Activated T-cell treated with anti-CD3 and anti-CD28 coated beads for 4 hours (primary cell): ENCODE measurements around the gene REG4.
"Not testable (repeated sequence)": the region's sequence is repeated elsewhere in the genome, so short reads cannot be mapped to it uniquely, and the experiment has no call there.

Source experiments
- DNase-seq: peaks from one replicate; pipeline ENCODE4 v3.0.0-alpha.2; 2020

REG4 gene

DNA sequence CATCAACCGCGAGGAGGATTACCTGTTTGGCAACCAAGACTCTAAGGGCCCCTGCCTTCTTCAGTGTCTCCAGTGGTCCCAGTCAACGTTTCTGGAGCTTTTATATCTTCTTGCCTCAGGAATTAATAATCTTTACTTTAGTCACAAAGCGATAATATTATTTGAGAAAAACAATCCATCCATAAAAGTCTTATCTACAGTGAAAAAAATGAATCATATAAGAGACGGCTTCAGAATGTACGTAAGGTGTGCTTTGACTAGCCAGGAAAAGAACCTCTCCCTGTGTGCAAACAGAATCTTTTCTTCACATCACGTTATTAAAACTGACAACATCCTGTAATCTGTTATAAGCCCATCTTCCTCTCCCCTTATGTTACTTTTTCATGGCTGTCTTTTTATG is at the start of gene REG4:
REG4 (minus strand) TSS at position 74 of the 400 bp plus-strand sequence. CDS start 2,691 bp downstream, outside the sequence.
- no peak for DNase-seq

DNA sequence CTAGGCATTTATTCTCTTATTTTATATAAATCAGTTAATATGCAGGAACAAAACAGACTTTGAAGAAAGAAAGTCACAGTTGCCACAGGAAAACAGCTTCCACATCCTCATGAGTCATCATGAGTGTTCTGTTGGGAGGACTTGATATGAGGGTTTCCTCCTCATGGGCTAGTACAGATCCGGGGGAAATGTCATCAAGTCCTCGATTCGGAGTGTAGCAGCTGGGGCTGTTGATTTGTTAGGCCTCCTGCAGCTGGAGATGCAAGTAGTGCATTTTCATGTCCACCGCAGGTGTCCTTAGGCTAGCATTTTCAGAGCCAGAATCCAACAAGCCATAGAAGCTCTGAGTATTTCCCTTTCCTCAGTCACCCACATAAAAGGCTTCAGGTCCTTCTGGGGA is 48.4 kb upstream of the REG4 start:
- DNase-seq = no peak

DNA sequence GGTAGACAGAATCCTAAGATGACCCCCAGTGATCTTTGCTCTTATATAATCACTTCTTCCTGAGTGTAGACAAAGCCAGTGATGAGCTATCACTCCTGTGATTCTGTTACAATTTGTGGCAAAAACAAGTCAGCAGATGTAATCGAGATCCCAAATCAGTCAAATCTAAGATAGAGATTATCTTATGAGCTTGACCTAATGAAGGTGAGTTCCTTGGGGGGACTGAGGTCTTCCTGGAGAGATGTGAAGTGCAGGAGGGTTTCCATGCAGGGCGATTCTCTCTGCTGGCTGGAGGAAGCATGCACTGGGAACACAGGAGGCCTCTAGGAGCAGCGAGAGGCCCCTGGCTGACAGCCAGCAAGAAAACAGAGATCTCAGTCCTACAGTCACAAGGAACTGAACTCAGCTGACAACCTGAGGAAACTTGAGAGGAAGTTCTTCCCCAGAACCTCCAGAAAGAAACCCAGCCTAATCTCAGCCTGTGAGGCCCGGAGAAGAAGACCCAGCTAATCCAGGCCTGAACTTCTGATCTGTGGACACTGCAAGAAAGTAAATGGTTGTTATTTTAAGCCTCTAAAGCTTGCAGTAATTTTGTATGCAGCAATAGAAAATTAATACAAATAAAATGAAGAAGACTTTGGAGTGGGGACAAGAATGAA is 47.4 kb upstream of the REG4 start:
- not testable (repeated sequence) for DNase-seq

DNA sequence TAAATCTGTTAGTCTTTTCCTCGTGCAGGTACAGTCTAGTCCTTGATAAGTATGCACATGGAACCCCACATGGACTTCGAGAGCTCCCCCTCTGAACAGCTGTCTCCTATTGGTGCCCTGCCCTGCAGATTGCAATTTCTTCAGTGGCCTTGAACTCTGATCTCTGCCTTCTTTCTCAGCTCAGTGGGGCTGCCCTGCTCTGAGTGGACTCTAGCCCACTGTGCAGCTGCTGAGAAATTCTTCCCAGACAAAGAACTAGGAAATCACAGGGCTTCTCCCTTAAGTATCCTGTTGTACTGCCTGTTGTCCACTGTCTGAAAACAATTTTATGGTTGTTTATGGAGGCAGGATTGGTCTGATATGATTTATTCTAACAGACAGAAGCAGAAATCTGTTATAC is 46.9 kb upstream of the REG4 start:
- no peak for DNase-seq

DNA sequence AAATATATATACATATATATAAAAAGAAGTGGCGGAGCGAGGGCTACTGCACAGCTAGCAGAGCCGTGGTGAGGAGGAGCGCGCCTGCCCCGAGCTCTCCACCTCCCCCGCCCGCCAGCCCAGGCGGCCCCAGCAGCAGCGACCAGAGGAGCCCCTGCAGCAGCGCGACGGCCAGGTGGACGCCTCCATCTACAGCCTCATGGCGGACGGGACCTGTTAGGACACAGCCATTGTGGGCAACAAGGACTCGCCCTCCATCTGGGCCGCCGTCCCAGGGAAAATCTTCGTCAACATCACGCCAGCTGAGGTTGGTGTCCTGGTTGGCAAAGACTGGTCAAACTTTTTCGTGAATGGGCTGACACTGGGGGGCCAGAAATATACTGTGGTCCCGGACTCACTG is 41.9 kb upstream of the REG4 start:
- DNase-seq = no peak

DNA sequence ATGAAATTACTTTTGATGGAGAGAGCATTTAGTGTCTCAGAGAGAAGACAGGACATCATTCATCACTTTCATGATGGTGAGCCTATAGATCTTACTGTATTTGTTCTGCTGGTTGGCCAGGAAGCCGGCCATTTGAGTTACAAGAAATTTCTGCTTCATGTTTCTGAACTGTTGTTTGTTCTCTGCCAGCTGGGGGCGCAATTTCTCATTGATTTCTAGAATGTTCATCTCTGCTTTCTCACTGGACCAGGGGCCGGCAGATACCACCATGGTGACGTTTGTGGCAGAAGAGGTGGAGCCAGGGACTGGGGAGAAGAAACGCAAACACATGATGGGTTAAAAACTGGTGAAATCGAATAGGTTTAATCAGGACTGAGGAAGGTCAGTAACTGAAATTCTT is 32.9 kb upstream of the REG4 start:
- not testable (repeated sequence) for DNase-seq

DNA sequence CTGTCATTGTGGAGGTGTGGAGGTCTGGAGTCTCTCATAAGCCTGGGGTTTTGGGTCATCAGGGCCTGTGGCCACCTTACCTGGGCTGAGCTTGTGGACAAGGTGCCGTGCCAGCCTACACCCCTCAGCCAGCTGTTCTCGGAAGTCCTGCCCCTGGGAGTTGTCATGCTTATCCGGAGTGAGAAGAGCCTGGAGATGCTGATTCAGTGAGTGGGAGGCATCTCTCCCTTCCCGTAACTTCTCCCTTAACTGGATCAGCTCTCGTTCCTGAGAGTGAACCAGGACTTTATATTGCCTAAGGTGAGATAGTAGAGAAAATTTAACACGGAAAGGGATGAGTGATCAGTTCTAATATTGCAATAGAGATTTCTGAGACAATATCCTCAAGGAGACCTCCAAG is 30.0 kb upstream of the REG4 start:
- DNase-seq = no peak

DNA sequence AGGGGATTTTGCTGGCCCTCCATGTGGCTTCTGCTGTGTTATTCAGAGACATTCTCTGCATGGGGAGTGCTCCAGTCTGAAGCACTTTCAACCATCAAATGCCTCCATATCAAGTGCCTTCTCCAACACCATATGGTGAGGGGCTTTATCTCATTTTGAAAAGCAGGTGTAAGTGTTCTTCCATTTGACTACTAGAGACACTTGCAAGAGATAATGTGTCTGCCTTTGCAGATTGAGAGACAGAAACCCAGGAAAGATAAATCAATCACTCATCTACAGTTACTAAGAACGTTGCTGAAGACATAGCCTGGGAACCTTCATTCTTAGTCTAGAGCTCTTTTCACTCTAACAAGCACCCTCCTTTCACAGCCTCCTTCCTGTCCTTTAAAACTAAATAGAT is 29.5 kb upstream of the REG4 start:
- no peak for DNase-seq

DNA sequence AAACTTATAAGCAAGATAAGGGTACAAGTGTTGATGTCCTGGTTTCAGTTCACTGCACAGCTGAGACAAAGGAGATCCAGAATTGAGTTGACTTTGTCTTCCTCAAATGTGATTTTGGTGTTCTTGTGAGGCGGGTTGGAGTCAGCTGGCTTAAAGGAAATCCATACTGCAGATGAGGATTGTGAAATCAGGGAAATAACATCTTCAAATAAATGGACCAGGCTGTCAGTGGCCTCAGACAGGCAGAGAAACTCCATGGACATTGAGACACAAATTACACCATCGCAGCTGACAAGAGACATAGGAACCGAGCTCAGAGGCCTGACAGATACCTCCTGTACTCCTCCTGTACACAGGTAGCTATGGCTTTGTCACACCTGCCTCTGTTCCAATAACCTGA is 27.0 kb upstream of the REG4 start:
- DNase-seq = no peak

DNA sequence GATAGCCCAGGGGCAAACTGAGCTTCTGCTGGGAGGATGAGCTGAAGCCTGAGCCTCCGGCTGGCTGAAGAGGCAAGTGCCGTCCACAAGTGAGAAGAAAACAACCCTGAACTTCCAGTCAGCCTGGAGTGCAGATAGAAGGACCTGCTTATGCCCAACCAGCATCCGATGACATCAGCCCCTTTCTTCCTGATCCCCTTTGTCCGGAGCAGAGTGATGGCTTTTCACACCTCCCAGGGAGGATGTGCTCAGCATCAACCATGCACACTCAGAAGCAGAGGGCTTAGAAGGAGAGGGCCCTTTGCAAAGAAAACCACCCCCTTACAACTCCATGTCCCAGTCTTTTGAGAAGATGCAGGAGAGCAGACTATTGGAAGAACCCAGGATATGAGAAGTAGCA is 23.7 kb upstream of the REG4 start:
- no peak for DNase-seq

DNA sequence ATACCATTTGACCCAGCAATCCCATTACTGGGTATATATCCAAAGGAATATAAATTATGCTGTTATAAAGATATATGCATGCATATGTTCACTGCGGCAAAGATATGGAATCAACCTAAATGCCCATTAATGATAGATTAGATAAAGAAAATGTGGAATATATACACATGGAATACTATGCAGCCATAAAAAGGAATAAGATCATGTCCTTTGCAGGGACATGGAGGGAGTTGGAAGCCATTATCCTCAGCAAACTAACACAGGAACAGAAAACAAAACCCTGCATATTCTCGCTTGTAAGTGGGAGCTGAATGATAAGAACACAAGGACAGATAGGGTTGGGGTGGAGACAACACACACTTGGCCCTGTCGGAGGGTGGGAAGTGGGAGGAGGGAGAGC is 19.8 kb upstream of the REG4 start:
- no peak for DNase-seq

DNA sequence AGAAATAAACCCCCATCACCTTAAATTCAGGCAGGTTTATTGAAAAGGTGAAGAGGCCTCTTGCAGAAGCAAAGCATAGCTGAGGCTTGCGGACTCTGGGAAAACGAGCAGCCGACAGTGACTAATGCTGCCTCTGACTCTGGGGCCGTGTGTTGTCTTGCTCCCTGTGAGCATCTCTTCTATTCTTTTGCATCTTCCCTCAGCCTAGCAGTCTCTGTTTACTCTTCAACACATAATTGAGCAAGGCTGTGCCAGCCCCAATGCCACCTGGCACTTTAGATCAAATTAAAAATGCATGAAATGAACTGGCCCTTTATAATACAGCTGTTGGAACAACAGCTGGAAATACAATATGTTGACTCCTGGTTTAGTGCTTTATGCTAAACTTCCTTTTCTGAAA is 18.4 kb upstream of the REG4 start:
- no peak for DNase-seq

DNA sequence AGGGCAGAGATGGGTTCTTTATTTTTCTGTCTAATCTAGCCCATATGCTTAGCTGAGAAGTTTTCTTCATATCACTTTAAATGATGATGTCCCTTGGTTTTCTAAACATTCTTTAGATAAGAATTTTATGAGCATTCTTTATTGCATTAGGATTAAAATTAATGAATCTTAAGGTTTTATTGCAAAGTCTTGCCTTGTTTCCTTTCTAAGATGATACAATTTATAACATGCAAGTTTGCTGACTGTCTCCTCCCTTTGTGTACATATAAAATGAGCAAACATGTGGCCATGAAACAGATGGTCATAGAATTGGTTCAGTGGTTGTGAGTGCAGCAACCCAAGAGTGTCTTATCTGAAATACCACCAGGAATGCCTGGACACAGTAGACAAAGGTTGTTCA is 17.7 kb upstream of the REG4 start:
- DNase-seq = not testable (repeated sequence)

DNA sequence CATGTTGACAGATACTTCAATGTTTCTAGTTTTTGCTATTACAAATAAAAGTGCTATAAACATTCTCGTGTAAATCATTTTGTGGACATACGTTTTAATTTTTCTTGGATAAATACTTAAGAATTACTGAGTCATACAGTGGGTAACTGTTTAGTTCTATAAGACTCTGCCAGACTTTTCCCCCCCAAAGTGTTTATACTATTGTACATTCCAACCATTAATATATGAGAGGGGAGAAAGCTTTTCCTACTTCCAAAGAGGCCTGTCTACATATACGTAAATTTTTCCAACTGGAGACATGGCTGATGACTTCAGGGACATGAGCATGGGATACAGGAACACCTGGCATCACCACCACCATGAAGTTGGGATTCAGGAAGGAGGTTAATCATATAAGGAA is 17.0 kb upstream of the REG4 start:
- DNase-seq = no peak

DNA sequence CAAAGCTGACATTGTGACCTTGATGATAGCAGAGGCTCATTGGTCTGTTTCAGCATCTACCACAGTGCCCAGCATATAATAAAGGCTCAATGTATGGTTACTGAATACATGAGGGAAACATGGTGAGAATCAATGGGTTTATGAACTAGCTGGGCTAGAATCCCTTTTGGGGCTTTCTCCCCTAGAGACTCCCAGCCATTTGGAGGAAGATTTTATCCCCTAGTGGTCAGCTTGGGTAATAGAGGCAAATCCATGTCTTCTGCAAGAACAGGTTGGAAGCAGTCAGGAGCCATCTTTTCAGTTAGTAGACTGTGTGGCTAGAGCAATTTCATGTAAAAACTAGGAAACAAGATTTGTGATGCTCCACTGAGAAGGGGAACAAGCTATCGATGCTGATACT is 15.8 kb upstream of the REG4 start:
- DNase-seq = no peak

DNA sequence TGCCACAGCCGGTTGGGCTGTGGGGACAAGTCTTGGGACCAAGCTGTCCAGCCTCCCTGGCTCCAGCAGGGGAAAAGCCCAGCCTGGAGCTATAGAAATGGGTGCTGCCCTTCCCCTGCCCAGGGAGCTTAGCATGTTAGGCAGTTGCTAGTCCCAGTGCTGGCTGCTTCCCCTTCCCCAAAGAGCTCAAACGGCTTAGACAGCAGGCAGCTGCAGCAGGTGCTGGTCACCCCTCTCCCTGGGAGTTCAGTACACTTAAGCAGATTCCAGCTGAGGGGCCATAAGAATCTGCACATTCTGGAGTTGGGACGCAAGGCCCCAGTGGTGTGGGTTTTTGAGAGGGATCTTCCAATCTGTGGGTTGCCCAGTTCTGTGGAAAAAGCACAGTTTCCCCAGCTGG is 11.1 kb upstream of the REG4 start:
- DNase-seq = no peak

DNA sequence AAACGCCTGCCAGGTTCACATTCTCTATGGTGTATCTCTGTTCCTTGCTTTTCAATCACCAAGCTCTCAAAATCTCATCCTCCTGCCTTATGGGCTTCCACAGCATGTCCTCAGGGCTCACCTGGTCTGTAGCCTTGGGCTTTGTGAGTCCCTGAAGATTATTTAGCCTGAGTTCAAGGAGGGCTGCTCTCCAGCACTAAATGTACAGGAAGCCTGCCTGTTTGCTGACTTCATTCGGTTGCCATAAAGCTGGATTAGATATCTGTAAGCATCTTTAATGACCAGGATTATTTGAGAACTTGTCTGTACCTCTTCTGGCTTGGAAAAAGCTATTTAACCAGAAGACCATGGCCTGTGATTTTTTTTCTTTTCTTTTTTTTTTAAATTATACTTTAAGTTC is 6.9 kb upstream of the REG4 start:
- no peak for DNase-seq

DNA sequence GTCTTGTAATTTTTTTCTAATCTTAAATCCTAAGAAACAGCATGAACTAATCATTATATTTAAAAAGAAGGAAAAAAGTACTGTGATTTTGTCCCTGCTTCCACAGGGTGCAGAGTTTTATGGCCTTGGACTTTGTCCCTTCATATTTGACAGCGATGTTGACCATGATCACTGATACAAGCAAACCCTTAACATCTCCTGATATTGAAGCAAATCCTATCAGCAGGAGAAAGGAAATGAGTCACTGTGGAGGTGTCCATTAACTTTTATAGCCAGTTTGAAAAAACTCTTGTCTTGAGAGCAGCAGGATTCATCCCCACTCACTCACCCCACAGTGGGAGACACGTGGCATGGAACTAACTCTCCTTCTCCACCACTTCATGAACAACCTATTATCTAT is 5.1 kb upstream of the REG4 start:
- DNase-seq = no peak

DNA sequence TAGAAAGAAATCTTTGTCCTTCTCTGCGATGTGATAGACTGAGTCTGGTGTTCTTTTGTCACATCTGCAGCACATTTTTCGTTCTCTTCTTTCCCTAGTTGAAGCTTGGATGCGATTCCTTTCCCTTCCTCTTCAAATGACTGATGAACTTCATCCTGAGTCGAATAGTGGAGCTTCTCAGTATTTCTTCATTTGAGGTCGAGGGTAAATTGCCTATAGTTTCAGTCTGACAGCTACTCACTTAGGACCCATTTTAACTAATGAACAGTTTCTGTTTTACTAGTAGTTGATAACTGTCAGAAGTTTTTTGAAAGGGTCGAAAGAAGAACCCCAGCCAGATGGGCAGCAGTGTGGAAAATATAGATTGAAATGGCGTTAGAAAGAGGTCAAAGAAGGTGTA is 4.7 kb upstream of the REG4 start:
- DNase-seq = no peak

DNA sequence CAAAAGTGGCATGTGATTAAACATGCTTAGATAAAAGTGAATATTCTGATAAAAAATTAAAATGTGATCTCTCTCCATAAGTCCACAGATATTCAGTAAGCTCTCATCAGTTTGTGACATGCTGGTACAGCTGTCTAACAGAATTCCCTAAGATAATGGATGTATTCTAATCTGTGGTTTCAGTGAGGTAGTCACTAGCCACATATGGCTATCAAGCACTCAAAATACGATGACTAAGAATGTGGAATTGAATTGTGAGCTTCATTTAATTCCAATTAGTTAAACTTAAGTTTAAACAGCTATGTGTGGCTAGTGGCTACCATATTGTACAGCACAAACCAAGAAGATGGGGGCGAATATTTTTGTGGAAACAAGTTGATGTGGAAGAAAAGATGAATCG is 4.1 kb upstream of the REG4 start:
- DNase-seq = no peak

DNA sequence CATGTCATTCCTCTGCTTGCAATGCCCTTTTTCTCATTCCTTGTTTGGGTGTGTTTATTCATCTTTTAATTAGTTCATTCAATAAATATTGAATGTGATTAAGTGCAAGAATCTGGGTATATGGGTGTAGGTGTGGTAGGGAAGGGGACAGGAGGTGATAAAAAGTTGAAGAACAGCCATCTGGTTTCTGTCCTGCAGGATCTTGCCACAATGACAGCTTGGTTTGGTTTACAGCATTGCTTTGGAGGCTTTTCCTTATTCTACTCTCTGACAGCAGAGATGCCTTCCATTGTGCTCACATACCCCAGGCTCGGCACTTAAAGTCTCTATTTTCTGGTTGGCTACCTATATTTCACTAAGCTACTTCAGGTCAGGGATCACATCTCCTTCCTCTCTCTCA is 3.0 kb upstream of the REG4 start:
- no peak for DNase-seq

DNA sequence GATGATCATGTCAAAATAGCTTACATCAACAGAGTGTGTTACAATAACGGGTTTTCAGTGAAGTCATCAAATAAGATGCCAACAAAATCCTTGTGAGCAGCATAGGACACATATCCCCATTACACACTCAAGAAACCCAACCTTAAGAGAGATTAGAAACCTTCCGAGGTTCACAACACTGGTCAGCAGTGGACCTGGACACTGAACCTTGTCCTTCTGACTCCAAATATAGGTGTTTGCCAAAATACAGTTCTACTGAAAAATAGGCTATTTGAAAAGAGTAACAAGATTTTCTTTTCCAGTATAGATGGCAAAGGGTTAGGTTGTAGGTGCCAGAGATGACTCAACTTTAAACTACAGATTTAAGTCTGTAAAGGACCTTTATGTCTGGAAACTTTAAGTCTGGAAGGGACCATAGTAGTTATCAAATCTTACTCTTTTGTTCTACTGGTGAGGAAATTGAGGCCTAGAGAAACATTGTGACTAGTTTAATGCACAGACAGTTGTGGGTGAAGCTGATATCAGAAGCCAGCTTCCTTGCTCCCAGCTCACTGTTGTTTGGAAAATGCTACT is 811 bp upstream of the REG4 start:
- no peak for DNase-seq

DNA sequence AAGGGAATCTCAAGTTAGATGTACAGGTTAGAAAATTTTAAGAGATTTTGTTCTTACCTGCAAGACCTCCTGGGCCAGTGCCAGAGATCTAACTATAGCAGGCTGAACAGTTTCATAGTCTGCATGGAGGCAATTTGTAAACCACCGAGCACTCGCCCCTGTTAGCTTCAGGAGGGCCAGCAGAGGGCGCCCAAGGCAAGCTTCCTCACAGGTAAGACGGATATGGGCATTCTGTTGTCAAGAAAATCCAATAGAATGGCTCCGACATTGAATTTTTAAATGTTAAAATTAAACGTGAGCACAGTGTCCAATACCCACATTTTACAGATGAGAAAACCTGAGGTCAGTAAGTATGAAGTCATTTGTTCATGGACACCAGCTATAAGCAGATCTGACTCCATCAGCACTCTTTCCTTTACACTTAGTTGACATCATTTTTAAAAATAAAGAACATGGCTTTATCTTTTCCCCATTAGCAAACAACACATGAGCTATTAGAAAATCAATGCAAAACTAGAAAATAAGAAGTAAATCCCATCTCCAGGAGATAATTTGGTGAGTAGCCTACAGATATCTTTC is 2.2 kb downstream of the REG4 start:
- DNase-seq = peak; percentile 52

DNA sequence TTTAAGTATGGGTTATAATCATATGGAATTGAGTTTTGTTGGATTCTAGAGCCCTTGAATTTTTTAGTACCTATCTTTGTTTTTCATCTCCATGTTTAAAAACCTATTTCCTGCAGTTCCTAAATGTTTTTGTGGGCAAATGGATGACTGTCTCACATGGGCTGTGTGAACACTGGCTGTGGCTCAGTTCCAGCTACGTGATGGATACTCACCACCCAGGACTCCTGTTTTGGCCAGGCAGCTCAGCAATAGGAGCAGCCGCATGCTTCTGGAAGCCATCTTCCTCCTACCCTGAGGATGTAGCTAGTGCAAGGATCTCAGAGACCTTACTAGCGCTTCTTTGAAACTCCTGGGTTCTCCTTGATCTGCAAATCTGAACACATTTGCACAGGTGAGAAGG is 2.8 kb downstream of the REG4 start:
- DNase-seq = no peak

DNA sequence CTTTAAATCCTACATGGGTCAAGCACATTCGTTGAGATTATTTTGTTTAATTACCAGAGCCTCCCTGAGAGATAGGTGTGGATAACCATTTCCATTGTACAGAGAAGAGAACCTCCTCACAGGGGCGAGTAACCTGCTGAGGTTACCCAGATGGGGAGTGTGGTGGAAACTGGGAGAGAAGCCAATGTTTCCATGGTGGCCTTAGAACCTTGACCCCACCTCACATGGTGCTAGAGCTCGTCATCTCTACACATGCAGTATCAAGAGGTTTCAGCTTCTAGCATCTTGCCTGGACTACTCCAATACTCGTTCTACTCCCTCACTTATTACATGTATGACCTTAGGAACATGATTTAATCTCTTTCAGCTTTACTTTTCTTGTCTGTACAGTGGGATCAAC is 4.8 kb downstream of the REG4 start:
- no peak for DNase-seq
